IPS-18c (cell line): ENCODE data around the gene DMBT1.

Experiments
- H3K4me3 ChIP-seq: 2 replicates; pipeline ENCODE4 v1.7.0; 2013; ENCODE audit warnings: low read depth, mild to moderate bottlenecking, low read length, moderate library complexity; ENCODE audit not compliant: insufficient read depth
- H3K9me3 ChIP-seq: one replicate; pipeline ENCODE4 v1.6.1; 2013; ENCODE audit warnings: mild to moderate bottlenecking, low read length, moderate library complexity; ENCODE audit not compliant: control insufficient read depth, insufficient read depth

DMBT1 gene

GRCh38 chr10:122649903-122650302 is 89.3 kb downstream of the DMBT1 start:
- H3K4me3 ChIP-seq, result no peak overlapping the region

GRCh38 chr10:122650331-122650730 is 89.8 kb downstream of the DMBT1 start:
- no peaks in the 10 kb centered on the region for H3K9me3 ChIP-seq
- no peak overlapping the region for H3K4me3 ChIP-seq

More at GRCh38 chr10:122649903-122650302, 89.3 kb downstream of the DMBT1 start:
- H3K9me3 ChIP-seq, result no peaks in the 10 kb centered on the region

- no peak overlapping the region for H3K4me3 ChIP-seq
- no peaks in the 10 kb centered on the region for H3K9me3 ChIP-seq
These were observed 95.2 kb downstream of the DMBT1 start for GRCh38 chr10:122655524-122656307.

GRCh38 chr10:122656308-122656705 is 95.8 kb downstream of the DMBT1 start:
- H3K4me3 ChIP-seq, result no peak overlapping the region

GRCh38 chr10:122656741-122657140 is 96.2 kb downstream of the DMBT1 start:
- Histone ChIP-seq H3K4me3 (no peak overlapping the region), H3K9me3 (no peaks in the 10 kb centered on the region)

More at GRCh38 chr10:122656308-122656705, 95.8 kb downstream of the DMBT1 start:
- no peaks in the 10 kb centered on the region for H3K9me3 ChIP-seq

GRCh38 chr10:122657255-122657654 is 96.7 kb downstream of the DMBT1 start:
- Histone ChIP-seq H3K9me3 (no peaks in the 10 kb centered on the region), H3K4me3 (no peak overlapping the region)

GRCh38 chr10:122657729-122658128 is 97.2 kb downstream of the DMBT1 start:
- Histone ChIP-seq H3K9me3 (no peaks in the 10 kb centered on the region), H3K4me3 (no peak overlapping the region)

- Histone ChIP-seq H3K4me3 (no peak overlapping the region), H3K9me3 (no peaks in the 10 kb centered on the region)
These were observed 97.9 kb downstream of the DMBT1 start for GRCh38 chr10:122658356-122659049.

- no peak overlapping the region for H3K4me3 ChIP-seq
- H3K9me3 ChIP-seq, result no peaks in the 10 kb centered on the region
These were observed 98.6 kb downstream of the DMBT1 start for GRCh38 chr10:122659126-122659525.

- Histone ChIP-seq H3K4me3 (no peak overlapping the region), H3K9me3 (no peaks in the 10 kb centered on the region)
These were observed 99.1 kb downstream of the DMBT1 start for GRCh38 chr10:122659651-122660050.

- Histone ChIP-seq H3K9me3 (no peaks in the 10 kb centered on the region), H3K4me3 (no peak overlapping the region)
These were observed 100.1 kb downstream of the DMBT1 start for GRCh38 chr10:122660696-122661095.

- H3K9me3 ChIP-seq, result no peaks in the 10 kb centered on the region
- H3K4me3 ChIP-seq, result no peak overlapping the region
These were observed 101.7 kb downstream of the DMBT1 start for GRCh38 chr10:122662231-122662630.

- H3K9me3 ChIP-seq, result no peaks in the 10 kb centered on the region
- no peak overlapping the region for H3K4me3 ChIP-seq
These were observed 103.1 kb downstream of the DMBT1 start for GRCh38 chr10:122663516-122664130.

GRCh38 chr10:122664501-122664900 is 103.9 kb downstream of the DMBT1 start:
- Histone ChIP-seq H3K9me3 (no peaks in the 10 kb centered on the region), H3K4me3 (no peak overlapping the region)

- H3K9me3 ChIP-seq, result no peaks in the 10 kb centered on the region
- no peak overlapping the region for H3K4me3 ChIP-seq
These were observed 104.8 kb downstream of the DMBT1 start for GRCh38 chr10:122665329-122665860.

- H3K4me3 ChIP-seq, result no peak overlapping the region
- no peaks in the 10 kb centered on the region for H3K9me3 ChIP-seq
These were observed 105.4 kb downstream of the DMBT1 start for GRCh38 chr10:122665946-122666345.

GRCh38 chr10:122669045-122669444 is 108.5 kb downstream of the DMBT1 start:
- Histone ChIP-seq H3K4me3 (no peak overlapping the region), H3K9me3 (no peaks in the 10 kb centered on the region)

GRCh38 chr10:122669842-122670241 is 109.3 kb downstream of the DMBT1 start:
- H3K9me3 ChIP-seq, result no peaks in the 10 kb centered on the region

More at GRCh38 chr10:122669842-122670241, 109.3 kb downstream of the DMBT1 start:
- H3K4me3 ChIP-seq, result no peak overlapping the region
